ENCODE data around the gene PPP2R2C.

PPP2R2C gene

DNA sequence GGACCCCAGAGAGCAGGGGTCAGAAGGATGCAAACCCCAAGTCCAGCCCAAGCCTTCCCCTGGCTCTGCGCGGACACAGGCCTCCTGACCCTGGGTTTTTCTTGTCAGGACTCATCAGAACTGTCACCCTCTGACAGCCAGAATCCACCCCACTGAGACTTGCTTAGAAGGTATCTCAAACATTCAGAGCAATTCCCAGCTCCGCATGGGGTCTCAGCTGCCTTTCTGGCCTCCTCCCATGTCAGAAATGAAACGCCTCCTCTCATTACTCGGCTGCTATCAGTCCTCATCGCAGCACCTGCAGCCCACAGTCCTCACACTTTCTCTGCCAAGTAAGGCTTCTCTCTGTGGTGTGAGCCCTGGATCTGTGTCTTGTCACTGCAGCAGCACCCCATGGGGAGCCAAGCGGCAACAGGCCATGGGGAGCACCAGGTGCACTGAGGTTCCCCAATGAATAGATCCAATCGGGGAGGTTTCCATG lies 105.0 kb downstream of the PPP2R2C start:
- DNase-seq (ENCODE audit: extremely low read depth, low read depth): no peak
- TF ChIP-seq, protein P1, sequence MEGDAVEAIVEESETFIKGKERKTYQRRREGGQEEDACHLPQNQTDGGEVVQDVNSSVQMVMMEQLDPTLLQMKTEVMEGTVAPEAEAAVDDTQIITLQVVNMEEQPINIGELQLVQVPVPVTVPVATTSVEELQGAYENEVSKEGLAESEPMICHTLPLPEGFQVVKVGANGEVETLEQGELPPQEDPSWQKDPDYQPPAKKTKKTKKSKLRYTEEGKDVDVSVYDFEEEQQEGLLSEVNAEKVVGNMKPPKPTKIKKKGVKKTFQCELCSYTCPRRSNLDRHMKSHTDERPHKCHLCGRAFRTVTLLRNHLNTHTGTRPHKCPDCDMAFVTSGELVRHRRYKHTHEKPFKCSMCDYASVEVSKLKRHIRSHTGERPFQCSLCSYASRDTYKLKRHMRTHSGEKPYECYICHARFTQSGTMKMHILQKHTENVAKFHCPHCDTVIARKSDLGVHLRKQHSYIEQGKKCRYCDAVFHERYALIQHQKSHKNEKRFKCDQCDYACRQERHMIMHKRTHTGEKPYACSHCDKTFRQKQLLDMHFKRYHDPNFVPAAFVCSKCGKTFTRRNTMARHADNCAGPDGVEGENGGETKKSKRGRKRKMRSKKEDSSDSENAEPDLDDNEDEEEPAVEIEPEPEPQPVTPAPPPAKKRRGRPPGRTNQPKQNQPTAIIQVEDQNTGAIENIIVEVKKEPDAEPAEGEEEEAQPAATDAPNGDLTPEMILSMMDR (IDR thresholded peaks at IDR 0.05; ENCODE audit: low read depth, low read length): no peak

DNA sequence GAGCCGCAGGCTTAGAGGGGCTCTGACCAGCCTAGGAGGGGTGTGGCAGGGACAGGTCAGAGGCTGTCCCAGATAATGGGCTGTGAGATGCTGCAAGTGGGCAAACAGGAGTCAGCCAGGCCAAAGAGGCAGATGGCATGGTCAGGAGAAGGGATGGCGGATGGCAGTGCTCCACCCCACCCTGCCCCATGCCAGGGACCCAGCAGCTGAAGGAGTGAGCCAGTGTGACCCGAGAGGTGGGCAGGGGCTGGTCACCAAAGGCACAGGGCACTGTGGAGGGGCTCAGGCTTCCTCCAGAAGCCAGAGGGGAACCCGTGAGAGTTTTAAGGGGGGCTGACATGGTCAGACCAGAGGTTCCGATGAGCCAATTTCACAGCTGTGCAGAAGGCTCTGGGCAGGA lies 105.8 kb downstream of the PPP2R2C start:
- DNase-seq (ENCODE audit: extremely low read depth, low read depth): no peak

DNA sequence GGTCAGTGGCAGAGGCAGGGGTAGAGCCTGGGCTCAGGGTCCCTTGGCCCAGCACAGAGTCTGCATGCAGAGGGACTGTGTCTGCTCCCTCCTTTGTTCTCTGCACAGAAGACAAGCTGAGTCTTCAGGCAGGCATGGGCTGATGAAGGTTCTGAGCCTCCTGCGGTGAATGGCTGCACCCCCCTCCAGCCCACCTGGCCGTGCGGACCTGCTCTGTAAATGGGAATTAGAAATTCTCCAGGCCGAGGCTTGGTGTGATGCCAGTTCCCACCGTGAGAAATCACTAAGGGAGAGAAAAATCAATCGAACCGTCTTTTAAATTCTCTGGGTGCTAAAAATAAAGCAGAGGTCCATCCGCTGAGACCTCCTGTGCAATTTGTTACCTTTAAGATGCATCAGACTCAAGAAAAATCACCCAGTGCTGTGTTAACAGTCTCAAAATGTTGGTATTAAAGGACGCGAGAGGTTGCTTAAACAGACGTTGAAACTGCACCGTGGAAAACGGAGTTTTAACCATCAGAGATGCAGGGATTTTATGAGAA lies 106.8 kb downstream of the PPP2R2C start:
- DNase-seq (ENCODE audit: extremely low read depth, low read depth): no peak
- TF ChIP-seq, protein P1 (IDR thresholded peaks at IDR 0.05; ENCODE audit: low read depth, low read length): no peak

More for the DNA sequence above, 105.8 kb downstream of the PPP2R2C start:
- TF ChIP-seq, protein P1 (IDR thresholded peaks at IDR 0.05; ENCODE audit: low read depth, low read length): no peak

DNA sequence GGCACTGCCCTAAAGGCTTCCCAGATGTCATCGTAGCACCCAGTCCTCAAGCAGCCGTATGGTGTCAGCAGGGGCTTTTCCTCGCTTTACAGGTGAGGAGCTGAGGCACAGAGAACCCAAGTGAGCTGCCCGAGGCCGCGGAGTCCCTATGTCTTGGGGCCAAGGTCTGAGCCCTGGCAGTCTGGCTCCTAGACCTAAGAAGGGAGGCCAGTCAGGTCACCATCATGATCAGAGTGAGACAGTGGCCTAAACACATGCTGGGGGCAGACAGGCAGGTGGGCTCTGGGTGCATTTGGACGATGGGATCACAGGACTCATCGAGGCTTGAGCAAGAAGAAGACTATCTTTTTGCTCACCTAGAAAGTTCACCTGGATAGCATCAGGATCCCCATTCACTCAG lies 107.8 kb downstream of the PPP2R2C start:
- no peak for DNase-seq (ENCODE audit: extremely low read depth, low read depth)

DNA sequence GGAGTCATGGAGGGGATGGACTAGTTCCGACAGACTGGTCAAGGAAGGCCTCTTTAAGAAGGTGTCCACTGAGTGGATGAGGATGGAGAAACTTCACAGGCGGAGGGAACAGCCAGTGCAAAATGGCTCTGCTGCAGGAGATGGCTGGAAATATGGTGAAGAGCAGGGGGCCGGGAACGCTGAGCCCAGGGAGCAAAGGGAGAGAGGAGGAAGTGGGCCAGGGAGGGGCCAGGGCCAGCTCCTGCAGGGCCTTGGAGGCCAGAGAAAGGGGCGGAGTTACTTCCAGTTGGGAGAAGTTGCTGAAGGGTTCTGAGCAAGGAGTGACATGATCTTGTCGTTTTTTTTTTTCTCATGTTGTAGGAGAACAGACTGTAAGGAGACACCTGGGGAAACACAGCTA lies 108.3 kb downstream of the PPP2R2C start:
- no peak for DNase-seq (ENCODE audit: extremely low read depth, low read depth)

More for the DNA sequence above, 107.8 kb downstream of the PPP2R2C start:
- TF ChIP-seq, protein P1 (IDR thresholded peaks at IDR 0.05; ENCODE audit: low read depth, low read length): no peak

DNA sequence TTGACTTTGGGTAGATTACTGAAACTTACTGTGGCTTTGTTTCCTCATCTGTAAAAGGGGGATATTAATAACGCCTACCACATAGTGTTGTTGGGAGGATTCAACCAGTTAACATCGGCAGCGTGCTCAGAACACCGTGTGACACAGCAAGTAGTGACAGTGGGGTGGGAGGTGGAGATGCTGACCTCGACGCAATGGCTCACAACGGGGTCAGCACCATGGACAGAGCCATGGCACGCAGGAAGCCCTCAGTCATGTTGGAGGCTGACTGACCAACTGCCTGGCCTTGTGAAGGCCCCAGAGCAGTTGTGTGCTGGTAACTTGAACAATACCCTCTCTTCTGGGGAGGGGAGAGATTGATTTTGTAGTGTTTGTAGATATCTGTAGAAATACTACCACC lies 109.5 kb downstream of the PPP2R2C start:
- TF ChIP-seq, protein P1 (IDR thresholded peaks at IDR 0.05; ENCODE audit: low read depth, low read length): no peak
- DNase-seq (ENCODE audit: extremely low read depth, low read depth): no peak

More for the DNA sequence above, 108.3 kb downstream of the PPP2R2C start:
- TF ChIP-seq, protein P1 (IDR thresholded peaks at IDR 0.05; ENCODE audit: low read depth, low read length): no peak

DNA sequence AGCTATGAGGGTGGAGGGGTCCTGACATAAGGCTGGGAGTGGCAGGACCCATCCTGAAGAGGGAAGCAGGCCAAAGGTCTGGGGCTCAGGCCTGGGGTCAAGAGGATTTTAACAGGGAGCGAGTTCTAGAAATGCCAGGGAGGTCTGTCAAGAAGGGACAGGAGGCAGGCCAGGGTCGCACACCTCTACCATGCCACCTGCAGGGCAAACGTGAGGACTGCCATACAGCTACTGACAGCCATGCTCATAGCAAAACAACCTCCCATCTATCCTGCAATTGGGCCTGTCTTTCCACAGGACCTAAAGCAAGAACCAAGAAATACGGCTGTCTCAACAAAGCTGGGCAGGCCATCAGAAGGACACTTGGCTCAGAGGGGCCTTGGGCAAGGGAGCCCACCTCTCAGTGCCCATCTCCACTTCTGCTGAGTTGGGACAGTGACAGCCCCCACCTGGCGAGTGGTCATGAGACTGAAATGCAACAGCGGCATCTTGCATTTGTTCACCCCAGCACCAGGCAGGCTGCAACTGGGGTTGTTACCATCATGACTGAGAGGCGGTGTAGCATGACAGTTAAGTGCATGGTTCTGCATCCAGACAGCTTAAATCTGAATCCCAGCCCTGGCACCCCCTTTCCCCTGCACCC lies 110.0 kb downstream of the PPP2R2C start:
- DNase-seq (ENCODE audit: extremely low read depth, low read depth): no peak
- TF ChIP-seq, protein P1 (IDR thresholded peaks at IDR 0.05; ENCODE audit: low read depth, low read length): no peak

Data from AG09319 (cell line).